HG02943 (cell line): Measurements from ENCODE around the gene SLTM.
"Not testable (repeated sequence)": the region's sequence is repeated elsewhere in the genome, so short reads cannot be mapped to it uniquely, and the experiment has no call there.

Source experiments
- ATAC-seq: cut with Tn5 transposase; IDR thresholded peaks from one replicate; pipeline ENCODE4 v1.9.1; 2021; ENCODE audit warnings: mild to moderate bottlenecking, low read depth, moderate library complexity; ENCODE audit not compliant: unreplicated experiment

Gene SLTM

DNA sequence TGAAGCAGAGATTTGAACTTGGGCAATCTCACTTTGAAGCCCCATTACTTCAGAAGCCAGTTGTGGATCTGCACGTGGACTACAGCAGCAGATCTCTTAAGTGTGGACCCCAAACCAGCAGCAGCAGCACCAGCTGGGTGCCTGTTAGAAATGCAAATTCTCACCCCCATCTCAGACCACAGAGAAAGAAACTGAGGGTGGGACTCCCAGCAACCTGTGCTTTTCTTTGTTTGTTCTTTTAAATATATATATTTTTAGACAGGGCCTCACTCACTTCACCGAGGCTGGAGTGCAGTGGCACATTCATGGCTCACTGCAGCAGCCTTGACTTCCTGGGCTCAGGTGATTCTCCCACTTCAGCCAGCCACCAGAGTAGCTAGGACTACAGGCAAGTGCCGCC is 53.2 kb downstream of the SLTM start:
- no peak for ATAC-seq

DNA sequence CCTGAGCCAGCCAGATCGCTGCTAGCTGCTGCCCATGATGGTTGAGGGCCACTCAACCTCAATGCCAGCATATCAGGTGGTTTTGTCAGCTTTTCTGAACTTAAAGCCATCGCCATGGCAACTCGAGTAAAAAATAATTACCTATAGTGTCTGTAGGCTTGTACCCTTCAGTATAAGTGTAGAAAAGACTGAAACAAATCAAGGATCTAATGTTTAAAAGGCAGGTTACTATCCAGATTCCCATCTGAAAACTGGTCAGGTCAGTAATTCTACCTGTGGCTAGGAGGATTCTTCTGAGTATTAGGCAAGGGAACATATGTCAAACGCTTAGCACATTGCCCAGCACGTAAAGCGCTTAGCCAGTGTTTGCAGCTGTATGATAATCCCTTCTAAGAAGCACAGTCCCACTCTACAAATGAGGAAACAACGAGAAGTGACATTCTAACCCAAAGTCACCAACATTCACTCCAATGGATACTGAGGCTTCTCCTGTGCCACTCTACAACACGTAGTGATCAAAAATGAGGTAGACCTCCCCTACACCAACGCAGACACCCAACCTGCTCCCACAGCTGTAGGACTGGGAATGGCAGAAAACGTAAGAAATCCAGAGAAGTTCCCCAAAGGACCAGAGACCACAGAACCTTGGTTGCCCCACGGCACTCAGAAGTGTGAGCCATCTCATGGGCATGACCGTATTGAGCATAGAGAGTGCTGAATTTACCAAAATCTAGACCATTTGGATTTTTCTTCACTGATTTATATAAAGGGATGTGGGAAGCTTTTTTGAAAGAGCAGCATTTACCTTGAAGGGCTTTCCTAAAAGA is 55.3 kb downstream of the SLTM start:
- no peak for ATAC-seq

DNA sequence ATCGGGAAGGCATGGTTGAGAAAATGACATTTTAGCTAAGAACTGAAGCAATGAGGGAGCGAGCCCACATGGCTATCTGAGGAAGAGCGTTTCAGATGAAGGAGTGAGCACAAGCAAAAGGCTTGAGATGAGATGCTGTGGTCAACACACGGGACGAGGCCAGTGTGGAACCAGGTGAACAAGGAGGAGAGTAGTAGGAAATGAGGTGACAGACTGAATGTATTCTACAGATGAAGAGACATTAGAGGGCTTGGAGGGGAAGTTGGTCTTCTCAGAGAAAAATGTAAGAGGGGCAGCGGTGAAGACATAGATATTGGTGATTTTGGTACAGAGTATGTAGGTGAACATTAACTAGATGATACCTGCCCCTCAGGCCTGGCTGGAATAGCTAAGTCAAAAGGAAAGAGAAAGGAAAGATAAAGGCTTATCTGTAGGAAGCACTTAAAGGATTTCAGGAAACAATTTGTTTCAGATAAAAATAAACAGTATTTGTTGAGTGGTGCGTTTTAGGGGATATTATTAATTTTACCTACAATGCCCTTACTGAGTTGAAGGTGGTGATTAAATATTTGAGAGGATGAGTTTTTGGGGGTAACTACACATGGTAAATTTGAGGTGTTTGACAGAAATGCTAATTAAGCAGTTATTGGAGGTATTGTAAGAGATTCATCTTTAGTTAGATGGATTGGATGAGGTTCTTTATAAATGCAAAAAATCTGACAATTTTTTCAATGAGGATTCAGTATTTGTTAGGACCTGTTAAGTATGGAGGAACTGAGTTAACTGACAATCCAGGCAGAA is 57.0 kb downstream of the SLTM start:
- no peak for ATAC-seq

DNA sequence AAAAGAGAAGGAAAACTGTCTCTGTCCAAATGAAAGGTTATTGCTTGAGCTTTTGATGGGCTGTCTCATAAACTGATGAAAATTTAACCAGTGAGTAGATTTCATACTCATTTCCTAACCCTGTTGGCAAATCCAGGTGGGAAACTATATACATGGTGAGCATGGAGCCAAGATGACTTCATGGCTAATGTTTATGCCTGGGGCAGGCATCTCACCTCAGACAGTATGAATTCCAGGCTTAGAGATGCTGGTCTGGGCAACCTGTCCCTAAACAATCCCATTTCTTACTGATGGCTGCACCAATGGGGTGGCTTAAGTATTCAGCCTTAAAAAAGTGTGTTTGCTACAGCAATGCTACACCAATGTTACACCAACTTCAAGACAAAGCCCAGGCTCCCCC is 58.1 kb downstream of the SLTM start:
- no peak for ATAC-seq

DNA sequence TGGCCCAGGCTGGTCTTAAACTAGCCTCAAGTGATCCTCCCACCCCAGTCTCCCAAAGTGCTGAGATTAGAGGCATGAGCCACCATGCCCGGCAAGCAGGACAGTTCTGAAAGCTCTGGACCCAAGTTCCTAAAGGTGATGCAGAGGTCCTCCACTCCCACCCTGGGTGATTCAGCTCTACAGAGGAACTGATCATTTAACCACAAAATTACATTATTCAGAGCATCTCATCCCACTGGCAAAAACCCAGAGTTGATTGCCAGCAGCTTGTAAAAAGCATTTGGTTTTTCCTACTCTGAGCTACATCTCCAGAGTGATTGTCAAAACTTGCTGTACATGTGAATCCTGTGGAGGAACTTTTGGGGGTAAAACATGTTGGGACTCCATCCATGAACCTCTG is 60.2 kb downstream of the SLTM start:
- no peak for ATAC-seq

DNA sequence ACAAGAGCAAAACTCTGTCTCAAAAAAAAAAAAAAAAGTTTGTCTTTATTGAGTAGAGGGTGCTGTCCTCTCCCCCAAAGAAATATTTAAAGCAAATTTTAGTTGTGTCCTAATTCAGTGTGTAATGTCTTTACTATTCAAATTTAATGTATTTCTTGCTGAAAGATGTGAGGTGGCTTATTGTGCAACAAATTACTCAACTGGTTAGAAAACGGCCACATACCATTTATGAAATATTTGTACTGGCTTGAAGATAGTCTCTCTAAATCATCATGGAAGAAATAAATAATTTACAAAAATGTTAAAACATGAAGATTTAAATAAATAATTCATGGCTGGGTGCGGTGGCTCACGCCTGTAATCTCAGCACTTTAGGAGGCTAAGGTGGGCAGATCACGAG is 63.0 kb downstream of the SLTM start:
- ATAC-seq: no peak

DNA sequence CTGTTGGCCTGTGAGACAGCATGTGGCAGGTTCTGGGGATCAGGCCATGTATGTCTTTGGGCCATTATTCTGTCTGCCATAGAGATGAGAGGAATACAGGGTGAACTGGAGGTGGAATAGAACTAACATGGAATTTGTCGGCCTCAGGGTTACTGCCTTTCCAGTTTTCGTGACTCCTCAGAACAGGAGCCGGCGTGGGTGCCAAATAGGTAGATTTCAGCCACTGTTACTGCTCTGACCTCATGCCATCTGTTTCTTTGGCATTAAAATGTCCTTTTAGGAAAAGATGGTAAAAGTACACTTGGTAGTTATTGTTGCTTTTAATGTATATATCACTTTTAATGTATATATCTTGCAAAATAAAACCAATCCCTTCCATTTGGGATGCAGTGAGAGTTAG is 65.6 kb downstream of the SLTM start:
- ATAC-seq: no peak

DNA sequence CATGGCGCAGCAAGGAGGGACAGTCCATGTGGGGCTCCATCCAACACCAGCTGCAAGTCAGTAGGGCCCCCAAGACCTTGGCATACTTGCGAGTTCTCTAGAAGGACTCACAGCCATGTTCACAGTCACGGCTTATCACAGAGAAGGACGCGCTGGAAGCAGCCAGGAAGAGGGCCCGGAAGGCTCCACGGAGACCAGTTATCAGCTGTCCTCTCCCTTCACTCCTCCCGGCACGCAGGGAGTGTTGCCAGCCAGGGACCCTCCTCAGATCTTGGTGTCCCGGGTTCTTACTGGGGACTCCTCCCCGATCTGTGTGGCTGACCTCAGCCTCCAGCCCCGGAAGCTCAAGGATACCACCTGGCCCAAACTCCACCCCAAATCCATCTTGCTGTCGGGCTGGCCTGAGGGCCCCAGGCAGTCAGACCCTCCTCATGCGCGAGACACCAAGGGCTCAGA is 68.0 kb downstream of the SLTM start:
- no peak for ATAC-seq

DNA sequence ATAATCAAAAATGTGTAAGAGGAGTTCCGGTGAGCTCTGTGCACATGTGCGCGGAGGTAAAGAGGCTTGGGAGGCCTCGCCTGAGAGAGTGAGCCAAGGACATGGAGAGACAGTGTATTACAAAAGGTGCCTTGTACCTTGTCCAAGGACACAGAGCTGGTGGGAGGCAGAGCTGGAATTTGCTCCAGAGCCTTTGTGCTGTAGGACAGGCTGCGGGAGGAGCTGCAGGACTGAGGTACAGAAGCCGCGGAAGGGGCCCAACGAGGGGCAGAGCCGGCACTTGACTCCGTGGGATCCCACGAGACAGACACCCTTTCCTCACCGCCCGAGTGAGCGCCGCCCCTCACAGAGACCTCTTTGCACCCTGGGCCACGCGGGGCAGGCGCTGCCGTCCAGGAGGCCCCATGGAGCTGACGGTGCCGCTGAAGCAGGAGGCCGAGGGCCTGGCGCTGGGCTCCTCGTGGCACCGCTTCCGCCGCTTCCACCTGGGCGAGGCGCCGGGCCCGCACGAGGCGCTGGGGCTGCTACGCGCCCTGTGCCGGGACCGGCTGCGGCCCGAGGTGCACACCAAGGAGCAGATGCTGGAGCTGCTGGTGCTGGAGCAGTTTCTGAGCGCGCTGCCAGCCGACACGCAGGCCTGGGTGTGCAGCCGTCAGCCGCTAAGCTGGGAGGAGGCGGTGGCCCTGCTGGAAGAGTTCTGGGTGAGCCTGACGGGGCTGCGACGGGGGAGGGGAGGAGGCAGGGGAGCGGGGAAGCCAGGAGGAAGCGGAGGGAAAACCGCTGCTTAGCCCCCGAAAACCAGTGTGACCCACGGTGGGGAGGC is 68.7 kb downstream of the SLTM start:
- no peak for ATAC-seq

DNA sequence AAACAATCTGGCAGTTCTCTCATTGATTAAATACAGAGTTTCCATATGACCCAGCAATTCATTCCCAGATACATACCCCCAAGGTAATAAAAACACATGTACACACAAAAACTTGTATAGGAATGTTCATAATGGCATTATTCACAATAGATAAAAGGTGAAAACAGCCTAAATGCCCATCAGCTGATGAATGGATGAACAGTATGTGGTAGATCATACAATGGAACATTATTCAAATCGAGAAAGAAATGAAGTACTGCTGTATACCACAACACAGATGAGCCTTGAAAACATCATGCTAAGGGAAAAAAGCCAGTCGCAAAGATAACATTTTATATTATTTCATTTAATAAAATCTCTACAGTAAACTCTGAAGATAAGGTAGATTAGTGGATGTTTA is 71.2 kb downstream of the SLTM start:
- no peak for ATAC-seq

DNA sequence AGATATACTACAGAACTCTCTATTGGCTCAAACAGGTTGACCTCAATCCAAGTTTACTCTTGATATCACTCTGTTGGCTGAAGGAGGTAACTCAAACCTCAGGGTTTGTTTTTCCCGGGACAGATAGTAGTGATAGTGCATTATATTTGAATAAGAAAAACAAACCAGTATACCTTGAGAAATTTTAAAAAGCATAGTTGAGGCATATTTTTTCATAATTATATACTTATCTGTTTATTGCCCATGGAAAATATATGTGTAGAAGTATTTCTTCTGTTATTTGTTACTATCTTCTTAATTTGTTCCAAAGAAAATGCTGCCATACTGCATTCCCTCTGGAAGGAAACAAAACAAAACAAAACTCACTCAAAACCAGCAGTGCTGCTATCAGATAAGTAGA is 76.9 kb downstream of the SLTM start:
- ATAC-seq: not testable (repeated sequence)

DNA sequence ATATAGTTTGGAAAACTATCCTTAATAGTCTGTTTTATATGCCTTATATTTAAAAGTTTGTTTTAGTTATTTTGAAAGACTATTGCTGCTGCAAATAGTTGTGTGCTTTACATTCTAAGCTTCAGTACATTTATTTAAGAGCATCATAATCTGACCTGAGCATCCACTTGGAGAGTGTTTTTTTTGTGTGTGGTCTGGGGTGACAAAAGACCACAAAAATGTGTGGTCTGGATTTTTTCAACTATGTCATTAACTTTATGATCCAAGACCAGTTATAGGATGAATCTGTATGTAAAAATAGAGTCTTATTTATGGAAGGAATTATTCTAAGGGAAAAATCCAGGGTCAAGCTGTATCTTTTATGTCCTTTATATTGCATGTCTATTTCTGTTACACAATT is 77.4 kb downstream of the SLTM start:
- no peak for ATAC-seq

DNA sequence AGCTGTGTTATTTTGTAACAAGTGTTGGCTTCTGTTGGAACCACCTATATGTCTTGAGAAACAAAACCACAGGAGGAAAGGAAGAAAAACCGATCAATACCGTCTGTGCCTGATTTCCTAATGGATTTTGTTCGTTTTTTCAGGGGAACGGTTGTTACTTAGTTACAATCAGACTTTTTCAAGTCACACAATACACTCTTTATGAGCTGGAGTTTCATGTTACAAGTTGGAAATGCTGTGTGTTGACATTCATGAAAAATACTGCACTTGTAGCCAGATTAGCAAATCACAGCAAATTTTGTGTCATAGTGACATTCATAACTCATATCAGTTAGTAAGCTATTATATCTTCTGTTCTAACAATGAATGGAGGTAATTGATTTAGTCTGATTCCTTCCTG is 78.9 kb downstream of the SLTM start:
- no peak for ATAC-seq

DNA sequence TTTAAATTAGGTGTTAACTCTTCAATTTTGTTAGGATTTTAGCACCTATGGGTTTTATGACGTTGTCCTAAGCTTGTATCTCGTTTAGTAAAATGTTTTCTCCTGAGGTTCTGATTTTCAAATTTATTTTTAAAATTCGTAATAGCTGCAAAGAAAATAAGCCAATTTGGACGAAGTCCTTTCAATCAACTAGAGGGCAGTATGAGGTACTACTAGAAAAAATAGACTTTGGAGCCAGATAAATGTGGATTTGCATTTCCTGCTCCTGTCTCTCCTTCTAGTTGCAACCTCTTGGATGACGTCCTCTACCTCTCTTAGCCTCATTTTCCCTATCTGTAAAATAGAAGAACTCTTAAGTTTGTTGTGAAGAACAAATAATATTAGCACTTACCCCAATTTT is 81.1 kb downstream of the SLTM start:
- ATAC-seq: no peak

DNA sequence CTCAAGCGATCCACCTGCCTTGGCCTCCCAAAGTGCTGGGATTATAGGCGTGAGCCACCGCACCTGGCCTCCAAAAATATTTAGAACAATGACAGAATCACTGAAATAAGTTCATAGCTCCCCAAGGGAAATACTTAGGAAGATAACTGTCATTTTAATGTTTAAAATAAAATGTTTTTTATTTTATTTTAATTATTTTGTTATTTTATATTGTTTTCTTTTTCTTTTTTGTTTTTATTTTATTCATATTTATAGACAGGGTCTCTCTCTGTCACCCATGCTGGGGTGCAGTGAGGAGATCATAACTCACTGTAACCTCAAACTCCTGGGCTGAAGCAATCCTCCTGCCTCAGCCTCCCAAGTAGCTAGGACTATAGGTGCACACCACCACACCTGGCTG is 82.3 kb downstream of the SLTM start:
- ATAC-seq: not testable (repeated sequence)

DNA sequence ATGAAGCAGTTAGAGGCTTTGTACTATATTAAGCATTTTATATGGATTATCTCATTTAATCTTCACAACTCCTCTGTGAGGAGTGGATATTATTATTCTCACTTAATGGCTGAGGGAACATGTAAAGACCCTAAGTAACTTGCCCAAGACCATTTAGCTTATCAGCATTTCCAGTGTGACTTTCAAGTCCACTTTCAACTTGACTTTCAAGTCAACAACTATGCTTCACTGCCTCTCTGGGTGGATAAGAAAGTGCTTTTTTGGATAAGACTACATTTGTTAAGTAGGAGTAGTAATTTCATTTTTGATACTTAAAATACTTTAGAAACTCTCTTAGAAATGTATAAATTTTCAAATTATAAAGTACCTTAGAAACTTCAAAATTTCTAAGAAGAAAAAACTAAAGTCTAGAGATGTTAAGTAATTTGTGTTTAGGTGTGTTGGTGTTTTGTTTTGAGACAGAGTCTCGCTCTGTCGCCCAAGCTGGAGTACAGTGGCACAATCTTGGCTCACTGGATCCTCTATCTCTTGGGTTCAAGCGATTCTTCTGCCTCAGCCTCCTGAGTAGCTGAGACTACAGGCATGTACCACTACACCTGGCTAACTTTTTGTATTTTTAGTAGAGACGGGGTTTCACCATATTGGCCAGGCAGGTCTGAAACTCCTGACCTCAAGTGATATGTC is 90.6 kb downstream of the SLTM start:
- no peak for ATAC-seq

DNA sequence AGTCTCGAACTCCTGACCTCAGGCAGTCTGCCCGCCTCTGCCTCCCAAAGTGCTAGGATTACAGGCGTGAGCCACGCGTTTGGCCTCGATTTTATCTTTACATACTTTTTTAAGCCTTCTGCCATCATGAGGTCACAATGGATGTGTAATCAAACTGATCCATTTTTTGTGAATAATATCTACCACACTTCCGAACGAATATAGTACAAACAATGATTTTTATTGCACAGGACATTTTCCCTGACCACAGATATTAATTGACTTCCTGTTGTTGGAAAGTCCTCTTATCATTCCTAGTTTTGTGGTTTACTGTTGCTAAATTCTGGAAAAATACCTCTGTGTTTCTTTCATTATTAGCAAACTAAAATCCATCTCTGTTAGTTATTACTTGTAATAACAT is 93.4 kb downstream of the SLTM start:
- ATAC-seq: no peak

DNA sequence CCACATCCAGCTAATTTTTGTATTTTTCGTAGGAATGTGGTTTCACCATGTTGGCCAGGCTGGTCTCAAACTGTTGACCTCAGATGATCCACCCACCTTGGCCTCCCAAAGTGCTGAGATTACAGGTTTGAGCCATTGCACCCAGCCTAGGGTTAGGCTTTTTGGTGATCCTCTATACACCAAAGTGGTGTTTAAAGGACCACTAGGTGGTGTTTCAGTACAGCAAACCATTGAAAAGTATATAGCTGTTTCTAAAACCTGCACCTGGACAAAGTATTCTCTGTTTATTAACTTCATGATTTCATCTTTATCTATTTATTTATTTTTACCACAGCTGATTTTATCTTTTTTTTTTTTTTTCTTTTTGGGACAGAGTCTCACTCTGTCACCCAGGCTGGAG is 94.0 kb downstream of the SLTM start:
- ATAC-seq: no peak

DNA sequence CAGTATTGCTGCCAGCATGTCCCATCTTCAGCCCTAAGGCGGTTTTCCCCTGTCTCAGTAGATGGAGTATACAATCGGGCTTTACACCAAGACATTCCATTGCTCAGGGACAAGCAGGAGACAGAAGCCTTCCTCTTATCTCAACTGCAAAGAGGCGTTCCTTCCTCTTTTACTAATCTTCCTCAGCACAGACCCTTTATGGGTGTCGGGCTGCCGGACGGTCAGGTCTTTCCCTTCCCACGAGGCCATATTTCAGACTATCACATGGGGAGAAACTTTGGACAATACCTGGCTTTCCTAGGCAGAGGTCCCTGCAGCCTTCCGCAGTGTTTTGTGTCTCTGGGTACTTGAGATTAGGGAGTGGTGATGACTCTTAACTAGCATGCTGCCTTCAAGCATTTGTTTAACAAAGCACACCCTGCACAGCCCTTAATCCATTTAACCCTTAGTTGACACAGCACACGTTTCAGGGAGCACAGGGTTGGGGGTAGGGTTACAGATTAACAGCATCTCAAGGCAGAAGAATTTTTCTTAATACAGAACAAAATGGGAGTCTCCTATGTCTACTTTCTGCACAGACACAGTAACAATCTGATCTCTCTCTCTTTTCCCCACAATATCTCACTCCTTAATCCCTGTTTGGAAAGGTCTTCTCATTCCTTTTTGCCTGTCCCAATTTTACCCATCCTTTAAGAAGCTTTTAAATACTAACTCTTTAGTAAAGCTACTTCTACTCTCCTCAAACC is 99.6 kb downstream of the SLTM start:
- ATAC-seq: not testable (repeated sequence)

DNA sequence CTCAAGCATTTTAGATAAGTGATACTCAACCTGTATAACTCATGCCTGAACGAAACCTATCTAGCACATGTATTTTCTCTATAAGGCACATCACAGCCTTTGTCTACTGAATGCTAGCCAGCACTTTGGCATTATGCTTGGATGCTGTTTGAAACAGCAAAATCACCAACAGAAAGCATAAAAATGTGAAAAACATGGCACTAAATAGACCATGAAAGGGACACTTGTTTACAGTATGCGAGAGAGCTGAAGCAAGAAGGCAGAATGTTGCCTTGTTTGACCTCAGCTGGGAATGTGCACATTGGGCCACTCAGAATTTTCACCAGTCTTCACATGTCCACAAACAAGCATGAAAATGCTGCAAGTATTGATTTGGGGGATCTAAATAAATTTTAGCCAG is 102.9 kb downstream of the SLTM start:
- no peak for ATAC-seq
